Measurements from ENCODE around the gene TULP4. TPM values are rescaled to one million over a fixed set of nuclear protein-coding genes. Genes with fewer than 3 reads are reported as not detected.

TULP4 gene
- total and polyA plus RNA-seq, 2 donors (not counting 1 experiment from before 2014, with no cell fraction given): 12.0 to 90.0 TPM

DNA sequence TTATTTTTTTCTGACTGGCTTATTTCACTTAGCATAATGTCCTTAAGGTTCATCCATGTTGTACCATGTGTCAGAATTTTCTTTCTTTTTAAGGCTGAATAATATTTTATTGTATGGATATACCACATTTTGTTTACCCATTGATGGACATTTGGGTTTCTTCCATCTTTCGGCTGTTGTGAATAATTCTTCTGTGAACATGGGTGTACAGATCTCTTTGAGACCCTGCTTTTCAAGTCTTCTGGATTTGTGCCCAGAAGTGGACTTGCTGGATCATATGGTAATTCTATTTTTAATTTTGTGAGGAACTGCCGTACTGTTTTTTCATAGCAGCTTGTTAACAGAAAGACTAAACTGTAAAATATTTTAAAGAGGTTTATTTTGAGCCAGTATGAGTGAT lies 153.0 kb downstream of the TULP4 start:
- no peak overlapping the region for H3K4me3 Mint-ChIP-seq
- Histone ChIP-seq H3K79me2 (ENCODE audit: control insufficient read depth, insufficient read depth, low read length) (no peaks in the 10 kb centered on the region), H3K27me3 (replicated peaks in 1 of 4; ENCODE audit: control extremely low read depth in 1 of 4, control insufficient read depth in 3 of 4, insufficient read depth in 4 of 4, low read length in 3 of 4) (no peaks in the 10 kb centered on the region), H3K9ac (ENCODE audit: low read length) (no peak overlapping the region), H3K4me3 (ENCODE audit: control extremely low read depth in 1 of 5, extremely low read depth in 1 of 5, insufficient read depth in 1 of 5, low read depth in 2 of 5, low read length in 4 of 5) (no peak overlapping the region), H3K9me3 (ENCODE audit: control extremely low read depth in 1 of 3, control insufficient read depth in 2 of 3, insufficient read depth in 1 of 3, low read length in 2 of 3) (no peaks in the 10 kb centered on the region), H3K4me2 (replicated peaks; ENCODE audit: low read depth, low read length, poor library complexity, severe bottlenecking) (no peak overlapping the region), H2AFZ (ENCODE audit: insufficient read depth, low read depth, low read length, poor library complexity, severe bottlenecking) (no peak overlapping the region), H4K20me1 (ENCODE audit: control insufficient read depth, insufficient read depth, low read length, poor library complexity, severe bottlenecking) (no peaks in the 10 kb centered on the region), H3K27ac (ENCODE audit: low read length in 2 of 2) (no peak overlapping the region), H3K4me1 (ENCODE audit: control insufficient read depth in 2 of 2, insufficient read depth in 2 of 2, low read length in 2 of 2) (no peaks in the 10 kb centered on the region), H3K36me3 (replicated peaks in 1 of 2; ENCODE audit: control extremely low read depth in 1 of 2, control insufficient read depth in 1 of 2, extremely low read depth in 1 of 2, insufficient read depth in 2 of 2, low read length in 1 of 2) (peaks cover 10 to 39% of the 10 kb centered on the region in 2 experiments)
- ATAC-seq (ENCODE audit: low read depth) (no peak), DNase-seq (no peak)
- H3K27ac Mint-ChIP-seq: no peak overlapping the region
- H3K9me3 Mint-ChIP-seq (ENCODE audit: insufficient read depth): no peaks in the 10 kb centered on the region
- intact Hi-C loops (cut with micrococcal nuclease): no loop called here
- TF ChIP-seq EZH2 (IDR thresholded peaks at IDR 0.05; ENCODE audit: borderline replicate concordance, insufficient read depth, low read depth, low read length, poor library complexity, severe bottlenecking): no peak
- TF ChIP-seq, protein P1, sequence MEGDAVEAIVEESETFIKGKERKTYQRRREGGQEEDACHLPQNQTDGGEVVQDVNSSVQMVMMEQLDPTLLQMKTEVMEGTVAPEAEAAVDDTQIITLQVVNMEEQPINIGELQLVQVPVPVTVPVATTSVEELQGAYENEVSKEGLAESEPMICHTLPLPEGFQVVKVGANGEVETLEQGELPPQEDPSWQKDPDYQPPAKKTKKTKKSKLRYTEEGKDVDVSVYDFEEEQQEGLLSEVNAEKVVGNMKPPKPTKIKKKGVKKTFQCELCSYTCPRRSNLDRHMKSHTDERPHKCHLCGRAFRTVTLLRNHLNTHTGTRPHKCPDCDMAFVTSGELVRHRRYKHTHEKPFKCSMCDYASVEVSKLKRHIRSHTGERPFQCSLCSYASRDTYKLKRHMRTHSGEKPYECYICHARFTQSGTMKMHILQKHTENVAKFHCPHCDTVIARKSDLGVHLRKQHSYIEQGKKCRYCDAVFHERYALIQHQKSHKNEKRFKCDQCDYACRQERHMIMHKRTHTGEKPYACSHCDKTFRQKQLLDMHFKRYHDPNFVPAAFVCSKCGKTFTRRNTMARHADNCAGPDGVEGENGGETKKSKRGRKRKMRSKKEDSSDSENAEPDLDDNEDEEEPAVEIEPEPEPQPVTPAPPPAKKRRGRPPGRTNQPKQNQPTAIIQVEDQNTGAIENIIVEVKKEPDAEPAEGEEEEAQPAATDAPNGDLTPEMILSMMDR (IDR thresholded peaks at IDR 0.05): no peak
- H3K4me1 Mint-ChIP-seq: no peaks in the 10 kb centered on the region
- no peaks in the 10 kb centered on the region for H3K27me3 Mint-ChIP-seq
- CTCF ChIA-PET: no interaction called here
- 100% methylated on average over 1 of the region's 2 CpGs for WGBS (ENCODE audit: insufficient coverage)
- POLR2A ChIA-PET: no interaction called here

DNA sequence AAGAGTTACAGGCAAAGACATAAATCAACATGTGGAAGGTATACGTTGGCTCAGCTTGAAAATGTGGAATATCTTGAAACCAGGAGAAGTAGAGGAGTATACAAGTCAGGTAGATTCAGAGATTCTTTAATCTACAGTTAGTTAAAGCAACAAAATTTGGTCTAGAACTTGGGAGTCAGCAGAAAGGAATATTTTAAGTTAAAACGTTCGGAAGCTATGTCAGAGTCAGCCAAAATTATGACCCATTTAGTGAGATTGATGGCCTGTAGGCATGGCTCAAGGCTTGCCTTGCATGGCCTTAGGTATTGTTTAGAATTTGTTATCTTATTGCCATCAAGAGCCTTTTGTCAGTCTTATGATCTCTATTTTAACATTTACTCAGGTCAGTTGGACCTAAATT lies 153.5 kb downstream of the TULP4 start:
- Histone ChIP-seq H3K4me2 (replicated peaks; ENCODE audit: low read depth, low read length, poor library complexity, severe bottlenecking) (no peak overlapping the region), H4K20me1 (ENCODE audit: control insufficient read depth, insufficient read depth, low read length, poor library complexity, severe bottlenecking) (no peaks in the 10 kb centered on the region), H3K4me3 (ENCODE audit: control extremely low read depth in 1 of 5, extremely low read depth in 1 of 5, insufficient read depth in 1 of 5, low read depth in 2 of 5, low read length in 4 of 5) (no peak overlapping the region), H3K9ac (ENCODE audit: low read length) (no peak overlapping the region), H2AFZ (ENCODE audit: insufficient read depth, low read depth, low read length, poor library complexity, severe bottlenecking) (no peak overlapping the region), H3K27me3 (replicated peaks in 1 of 4; ENCODE audit: control extremely low read depth in 1 of 4, control insufficient read depth in 3 of 4, insufficient read depth in 4 of 4, low read length in 3 of 4) (no peaks in the 10 kb centered on the region), H3K79me2 (ENCODE audit: control insufficient read depth, insufficient read depth, low read length) (no peaks in the 10 kb centered on the region), H3K27ac (ENCODE audit: low read length in 2 of 2) (no peak overlapping the region), H3K4me1 (ENCODE audit: control insufficient read depth in 2 of 2, insufficient read depth in 2 of 2, low read length in 2 of 2) (no peaks in the 10 kb centered on the region), H3K9me3 (ENCODE audit: control extremely low read depth in 1 of 3, control insufficient read depth in 2 of 3, insufficient read depth in 1 of 3, low read length in 2 of 3) (no peaks in the 10 kb centered on the region), H3K36me3 (replicated peaks in 1 of 2; ENCODE audit: control extremely low read depth in 1 of 2, control insufficient read depth in 1 of 2, extremely low read depth in 1 of 2, insufficient read depth in 2 of 2, low read length in 1 of 2) (peaks cover 10 to 39% of the 10 kb centered on the region in 2 experiments)
- H3K9me3 Mint-ChIP-seq (ENCODE audit: insufficient read depth): no peaks in the 10 kb centered on the region
- TF ChIP-seq, protein P1 (IDR thresholded peaks at IDR 0.05): no peak
- TF ChIP-seq EZH2 (IDR thresholded peaks at IDR 0.05; ENCODE audit: borderline replicate concordance, insufficient read depth, low read depth, low read length, poor library complexity, severe bottlenecking): no peak
- H3K4me1 Mint-ChIP-seq: peaks cover 2% of the 10 kb centered on the region
- H3K27me3 Mint-ChIP-seq: no peaks in the 10 kb centered on the region
- H3K4me3 Mint-ChIP-seq: no peak overlapping the region
- no peak overlapping the region for H3K27ac Mint-ChIP-seq
- ATAC-seq (ENCODE audit: low read depth): no peak
- intact Hi-C loops (cut with micrococcal nuclease): no loop called here
- CTCF ChIA-PET: no interaction called here
- no peak for DNase-seq
- 100% methylated on average over 1 of the region's 3 CpGs for WGBS (ENCODE audit: insufficient coverage)
- POLR2A ChIA-PET: no interaction called here
